K562 (cell line): Measurements from ENCODE around the gene ARFGEF2. TPM values are rescaled to one million over a fixed set of nuclear protein-coding genes. Genes with fewer than 3 reads are reported as not detected.

Experiments
- ATAC-seq: fragments of 200-7000 bp; cut with Tn5 transposase; 3 replicates; pipeline ENCODE4 v1.9.1; 2020; ENCODE audit warnings: moderate library complexity
- BruUV-seq: library from RNA; stranded (reverse); fragments of 400-500 nt; replicated peaks from 2 replicates; lab custom pipeline; 2021; lab: Mats Ljungman, UMichigan
- CTCF ChIA-PET: fragments of 300-600 bp; formaldehyde crosslinking; extraction: SDS; loops from one replicate; lab custom pipeline; 2021; ENCODE audit warnings: low intra/inter-chr PET ratio; lab: Yijun Ruan, JAX
- POLR2A ChIA-PET: fragments of 300-600, 350-650 bp; sonication (Branson Sonifier 250); formaldehyde crosslinking; extraction: SDS; loops from one replicate; lab custom pipeline; 2021; ENCODE audit warnings: antibody characterized with exemption, inconsistent platforms; lab: Yijun Ruan, JAX
- DNase-seq, 4 experiments: peaks; one replicate each; pipeline versions ENCODE4 v3.0.0 to v3.0.0-alpha.2; 2011 to 2018; ENCODE audit warnings: low spot score in 3 of 4, mixed read lengths in 3 of 4; ENCODE audit errors: extremely low read depth in 1 of 4
- FAIRE-seq: peaks from 2 replicates; lab custom pipeline; 2011; peaks lifted over from hg19 to GRCh38; lab: Jason Lieb, UNC
- H2AFZ ChIP-seq: 2 replicates; pipeline ENCODE4 v1.6.0; 2011; ENCODE audit warnings: low read depth, low read length, control low read depth, inconsistent platforms
- H3K27ac ChIP-seq: fragments of 200-600 bp; 3 replicates; pipeline ENCODE4 v1.8.0; 2011; ENCODE audit warnings: low read depth, mild to moderate bottlenecking, control low read depth, inconsistent platforms, low read length, moderate library complexity, mixed read lengths; ENCODE audit errors: extremely low read depth
- H3K27me3 ChIP-seq, 2 experiments: fragments of 300-600 bp in 1 of 2; 2 replicates in 1 of 2; 3 replicates in 1 of 2; pipeline versions ENCODE4 v1.6.0 to v1.8.0; 2011; ENCODE audit warnings: inconsistent platforms in 2 of 2, low read length in 2 of 2, mild to moderate bottlenecking in 1 of 2, mixed read lengths in 1 of 2, moderate library complexity in 1 of 2; ENCODE audit not compliant: control insufficient read depth in 2 of 2, insufficient read depth in 2 of 2
- H3K36me3 ChIP-seq: fragments of 300-600 bp; 3 replicates; pipeline ENCODE4 v1.8.0; 2011; ENCODE audit warnings: mild to moderate bottlenecking, low read length, inconsistent platforms; ENCODE audit not compliant: control insufficient read depth, insufficient read depth
- H3K4me1 ChIP-seq, 2 experiments: fragments of 200-600 bp in 1 of 2; replicated peaks in 1 of 2; 2 replicates in 1 of 2; 3 replicates in 1 of 2; pipeline versions ENCODE4 v1.5.1 to v1.8.0; 2011; ENCODE audit warnings: inconsistent platforms in 2 of 2, low read length in 2 of 2, mild to moderate bottlenecking in 1 of 2, mixed read lengths in 1 of 2, moderate library complexity in 1 of 2; ENCODE audit not compliant: control insufficient read depth in 2 of 2, insufficient read depth in 2 of 2
- H3K4me2 ChIP-seq: 2 replicates; pipeline ENCODE4 v1.6.1; 2011; ENCODE audit warnings: low read length, control low read depth, inconsistent platforms, mixed read lengths; ENCODE audit not compliant: insufficient read depth
- H3K4me3 ChIP-seq: fragments of 200-600 bp; sonication (generic), shearing (Covaris generic); 2 replicates; pipeline ENCODE4 v1.5.1; 2016; ENCODE audit warnings: control low read depth, inconsistent platforms
- H3K79me2 ChIP-seq: fragments of 200-600 bp; 3 replicates; pipeline ENCODE4 v1.8.0; 2011; ENCODE audit warnings: low read length, inconsistent platforms; ENCODE audit not compliant: control insufficient read depth, insufficient read depth
- H3K9ac ChIP-seq, 2 experiments: 2 replicates each; pipeline versions ENCODE4 v1.6.0 to v1.6.1; 2011; ENCODE audit warnings: low read depth in 2 of 2, low read length in 2 of 2, control low read depth in 1 of 2, inconsistent platforms in 1 of 2, mild to moderate bottlenecking in 1 of 2, mixed read lengths in 1 of 2; ENCODE audit not compliant: insufficient read depth in 1 of 2
- H3K9me1 ChIP-seq: one replicate; pipeline ENCODE4 v1.6.0; 2011; ENCODE audit warnings: inconsistent platforms, mild to moderate bottlenecking, low read length, moderate library complexity; ENCODE audit not compliant: control insufficient read depth, insufficient read depth
- H3K9me3 ChIP-seq: replicated peaks from 2 replicates; pipeline ENCODE4 v1.5.1; 2011; ENCODE audit warnings: low read depth, low read length, inconsistent platforms; ENCODE audit not compliant: control insufficient read depth, insufficient read depth
- H4K20me1 ChIP-seq: replicated peaks from 2 replicates; pipeline ENCODE4 v1.6.1; 2011; ENCODE audit warnings: low read length, inconsistent platforms, mixed read lengths; ENCODE audit not compliant: control insufficient read depth, insufficient read depth
- GTF2A2 ChIP-seq: IDR thresholded peaks from 2 replicates; pipeline ENCODE4 v1.6.1; 2016; ENCODE audit warnings: mild to moderate bottlenecking, missing genetic modification characterization, missing compliant biosample characterization
- HOXB6 ChIP-seq: fragments of 250-450 bp; sonication (Bioruptor Pico); IDR thresholded peaks from 2 replicates; pipeline ENCODE4 v1.5.1; 2022; ENCODE audit warnings: mild to moderate bottlenecking, borderline replicate concordance
- MYNN ChIP-seq, 2 experiments: sonication (generic); formaldehyde crosslinking in 1 of 2; IDR thresholded peaks; 2 replicates each; pipeline versions ENCODE4 v1.5.0 to v1.6.1; 2016 to 2020; ENCODE audit warnings: antibody characterized with exemption in 1 of 2, missing genetic modification reagents in 1 of 2
- ZNF134 ChIP-seq: fragments of 250-450 bp; sonication (Bioruptor Pico); conservative IDR thresholded peaks from 2 replicates; pipeline ENCODE4 v1.4.0; 2020
- ZNF444 ChIP-seq: fragments of 250-450 bp; sonication (Bioruptor Pico); IDR thresholded peaks from 2 replicates; pipeline ENCODE4 v1.4.0; 2020; ENCODE audit warnings: mild to moderate bottlenecking, moderate library complexity
- WGBS: fragments of 100-300 bp; shearing (Covaris generic); methylation state at CpG from one replicate; pipeline ENCODE4 v1.1.6; 2016; ENCODE audit warnings: low coverage, mixed read lengths; ENCODE audit not compliant: insufficient coverage; ENCODE audit errors: missing lambda C conversion rate; 5-methylcytosine and 5-hydroxymethylcytosine counted together
- in situ Hi-C: fragments of 300-500 bp; cut with MboI; formaldehyde crosslinking; loops from 4 replicates; pipeline ENCODE4 v1.15.0; 2018; ENCODE audit warnings: inconsistent platforms, mixed read lengths
- intact Hi-C: fragments of 100-400 bp; cut with micrococcal nuclease; formaldehyde crosslinking; loops from 2 replicates; pipeline ENCODE4 v1.14.2; 2022
- polyA plus RNA-seq, 8 experiments: library from polyadenylated mRNA; depleted of rRNA in 4 of 8; stranded (reverse) in 5 of 8; unstranded in 3 of 8; fragments of >200 nt; fragmentation: Nextera tagmentation in 2 of 8; fragmentation: Illumina TruSeq in 1 of 8; extraction: Ambion mirVana in 2 of 8; extraction: Trizol in 1 of 8; gene quantifications; 2 replicates each; pipeline versions ENCODE4 v1.2.1 to v1.2.3, GENCODE V29; 2011 to 2014; ENCODE audit warnings: inconsistent platforms in 1 of 8, missing spikeins in 1 of 8
- total RNA-seq, 7 experiments: library from RNA; depleted of rRNA in 6 of 7; stranded (reverse); fragments of >200 nt in 6 of 7; fragmentation: Illumina TruSeq in 2 of 7; extraction: Trizol in 2 of 7; gene quantifications; 2 replicates each; pipeline versions ENCODE4 v1.2.1 to v1.2.3, GENCODE V29; 2011 to 2021; ENCODE audit warnings: low replicate concordance in 1 of 7
- TF ChIP-seq, protein P1 (sequence below): fragments of 450-650 bp; IDR thresholded peaks from 2 replicates; pipeline ENCODE4 v1.6.1; 2016; ENCODE audit warnings: missing biosample characterization, missing genetic modification characterization
- TF ChIP-seq, protein P2 (sequence below): fragments of 450-650 bp; formaldehyde crosslinking; IDR thresholded peaks from 2 replicates; pipeline ENCODE4 v1.4.0; 2020; ENCODE audit warnings: mild to moderate bottlenecking, moderate library complexity
- TF ChIP-seq, protein P3 (sequence below): IDR thresholded peaks from 2 replicates; pipeline ENCODE4 v1.6.1; 2014; ENCODE audit warnings: antibody characterized with exemption
- TF ChIP-seq, protein P4 (sequence below): fragments of 450-650 bp; formaldehyde crosslinking; IDR thresholded peaks from 2 replicates; pipeline ENCODE4 v1.4.0; 2022; ENCODE audit warnings: missing genetic modification characterization

ARFGEF2 gene
- total and polyA plus RNA-seq, 9 of the 15 experiments (the other 6 are each of a cell fraction or from before 2014, with no cell fraction given) = 4.2 to 18.8 (median 13.7) TPM

DNA sequence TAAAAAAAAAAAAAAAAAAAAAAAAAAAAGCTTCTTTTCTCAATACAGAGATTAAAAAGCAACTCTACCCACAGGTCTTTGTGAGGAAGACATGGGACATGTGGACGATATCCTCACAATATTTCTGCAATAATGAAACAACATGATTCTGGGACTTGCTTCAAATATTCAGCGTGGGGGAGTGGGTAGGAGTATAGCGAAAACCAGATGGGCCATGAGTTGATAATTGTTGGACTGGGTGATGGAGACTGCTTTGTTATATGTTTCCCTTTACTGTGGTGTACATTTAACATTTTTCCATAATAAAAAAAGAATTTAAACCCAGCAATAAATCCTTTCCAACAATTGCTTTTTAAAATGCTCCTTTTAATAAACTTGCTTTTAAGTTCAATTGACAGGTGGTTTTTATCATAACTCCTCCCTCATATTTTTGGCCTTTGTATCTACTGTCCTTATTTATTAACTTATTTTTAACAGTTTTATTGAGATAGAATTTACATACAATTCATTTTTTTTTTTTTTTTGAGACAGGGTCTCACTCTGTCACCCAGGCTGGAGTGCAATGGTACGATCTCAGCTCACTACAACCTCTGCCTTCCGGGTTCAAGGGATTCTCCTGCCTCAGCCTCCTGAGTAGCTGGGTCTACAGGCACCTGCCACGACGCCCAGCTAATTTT lies 40.4 kb upstream of the ARFGEF2 start:
- FAIRE-seq = no peak
- in situ Hi-C loops = no loop called here
- CTCF ChIA-PET = no interaction called here
- no peak for TF ChIP-seq GTF2A2 (tag)
- TF ChIP-seq, protein P1, sequence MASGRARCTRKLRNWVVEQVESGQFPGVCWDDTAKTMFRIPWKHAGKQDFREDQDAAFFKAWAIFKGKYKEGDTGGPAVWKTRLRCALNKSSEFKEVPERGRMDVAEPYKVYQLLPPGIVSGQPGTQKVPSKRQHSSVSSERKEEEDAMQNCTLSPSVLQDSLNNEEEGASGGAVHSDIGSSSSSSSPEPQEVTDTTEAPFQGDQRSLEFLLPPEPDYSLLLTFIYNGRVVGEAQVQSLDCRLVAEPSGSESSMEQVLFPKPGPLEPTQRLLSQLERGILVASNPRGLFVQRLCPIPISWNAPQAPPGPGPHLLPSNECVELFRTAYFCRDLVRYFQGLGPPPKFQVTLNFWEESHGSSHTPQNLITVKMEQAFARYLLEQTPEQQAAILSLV = no peak
- TF ChIP-seq, protein P2, sequence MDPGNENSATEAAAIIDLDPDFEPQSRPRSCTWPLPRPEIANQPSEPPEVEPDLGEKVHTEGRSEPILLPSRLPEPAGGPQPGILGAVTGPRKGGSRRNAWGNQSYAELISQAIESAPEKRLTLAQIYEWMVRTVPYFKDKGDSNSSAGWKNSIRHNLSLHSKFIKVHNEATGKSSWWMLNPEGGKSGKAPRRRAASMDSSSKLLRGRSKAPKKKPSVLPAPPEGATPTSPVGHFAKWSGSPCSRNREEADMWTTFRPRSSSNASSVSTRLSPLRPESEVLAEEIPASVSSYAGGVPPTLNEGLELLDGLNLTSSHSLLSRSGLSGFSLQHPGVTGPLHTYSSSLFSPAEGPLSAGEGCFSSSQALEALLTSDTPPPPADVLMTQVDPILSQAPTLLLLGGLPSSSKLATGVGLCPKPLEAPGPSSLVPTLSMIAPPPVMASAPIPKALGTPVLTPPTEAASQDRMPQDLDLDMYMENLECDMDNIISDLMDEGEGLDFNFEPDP (CRISPR knock-in tag) = no peak
- no peak for TF ChIP-seq ZNF134 (CRISPR knock-in tag)
- TF ChIP-seq, protein P3, sequence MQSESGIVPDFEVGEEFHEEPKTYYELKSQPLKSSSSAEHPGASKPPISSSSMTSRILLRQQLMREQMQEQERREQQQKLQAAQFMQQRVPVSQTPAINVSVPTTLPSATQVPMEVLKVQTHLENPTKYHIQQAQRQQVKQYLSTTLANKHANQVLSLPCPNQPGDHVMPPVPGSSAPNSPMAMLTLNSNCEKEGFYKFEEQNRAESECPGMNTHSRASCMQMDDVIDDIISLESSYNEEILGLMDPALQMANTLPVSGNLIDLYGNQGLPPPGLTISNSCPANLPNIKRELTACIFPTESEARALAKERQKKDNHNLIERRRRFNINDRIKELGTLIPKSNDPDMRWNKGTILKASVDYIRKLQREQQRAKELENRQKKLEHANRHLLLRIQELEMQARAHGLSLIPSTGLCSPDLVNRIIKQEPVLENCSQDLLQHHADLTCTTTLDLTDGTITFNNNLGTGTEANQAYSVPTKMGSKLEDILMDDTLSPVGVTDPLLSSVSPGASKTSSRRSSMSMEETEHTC = no peak
- no peak for TF ChIP-seq HOXB6 (CRISPR knock-in tag)
- TF ChIP-seq MYNN (IDR thresholded peaks at IDR 0.05) = no peak
- TF ChIP-seq MYNN (CRISPR knock-in tag; IDR thresholded peaks at IDR 0.05) = no peak
- TF ChIP-seq ZNF444 = no peak
- TF ChIP-seq, protein P4, sequence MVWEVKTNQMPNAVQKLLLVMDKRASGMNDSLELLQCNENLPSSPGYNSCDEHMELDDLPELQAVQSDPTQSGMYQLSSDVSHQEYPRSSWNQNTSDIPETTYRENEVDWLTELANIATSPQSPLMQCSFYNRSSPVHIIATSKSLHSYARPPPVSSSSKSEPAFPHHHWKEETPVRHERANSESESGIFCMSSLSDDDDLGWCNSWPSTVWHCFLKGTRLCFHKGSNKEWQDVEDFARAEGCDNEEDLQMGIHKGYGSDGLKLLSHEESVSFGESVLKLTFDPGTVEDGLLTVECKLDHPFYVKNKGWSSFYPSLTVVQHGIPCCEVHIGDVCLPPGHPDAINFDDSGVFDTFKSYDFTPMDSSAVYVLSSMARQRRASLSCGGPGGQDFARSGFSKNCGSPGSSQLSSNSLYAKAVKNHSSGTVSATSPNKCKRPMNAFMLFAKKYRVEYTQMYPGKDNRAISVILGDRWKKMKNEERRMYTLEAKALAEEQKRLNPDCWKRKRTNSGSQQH (CRISPR knock-in tag) = no peak

More for the DNA sequence above, 40.4 kb upstream of the ARFGEF2 start:
- POLR2A ChIA-PET = interaction anchor here (0.7 to 1.2 kb wide), 2 partner anchors 54 to 112 kb away, joined by 3 read pairs; no protein-coding TSS in a partner anchor
- Histone ChIP-seq H3K4me3 (no peak overlapping the region), H3K79me2 (peaks cover 8% of the 10 kb centered on the region; the same call in 1 of the 3 replicates), H4K20me1 (no peaks in the 10 kb centered on the region), H3K27ac (no peak overlapping the region), H3K27me3 (no peaks in the 10 kb centered on the region), H2AFZ (no peak overlapping the region), H3K4me1 (peaks cover 0 to 6% of the 10 kb centered on the region in 2 experiments; a peak in 2 of 5 replicates), H3K9me3 (no peaks in the 10 kb centered on the region), H3K9ac (no peak overlapping the region), H3K4me2 (no peak overlapping the region), H3K36me3 (no peaks in the 10 kb centered on the region), H3K9me1 (no peaks in the 10 kb centered on the region)
- no peak for ATAC-seq
- BruUV-seq = no TSS peak
- 64% methylated on average over 7 of the region's 7 CpGs for WGBS
- no peak for DNase-seq
- intact Hi-C loops = no loop called here
